ENCODE results near the gene PARD6B. TPM values are rescaled to one million over a fixed set of nuclear protein-coding genes. Genes with fewer than 3 reads are reported as not detected.
A peak's percentile ranks its signal among the peaks of the same experiment; 100 is the strongest.

PARD6B gene
- total and polyA plus RNA-seq, 2 of the 13 experiments (the other 11 are each of a cell fraction or from before 2014, with no cell fraction given), result 6.9 to 22.2 TPM

GRCh38 chr20:50744143-50744792, 12.9 kb downstream of the PARD6B start (continued):
- TF ChIP-seq ZNF501 (CRISPR knock-in tag; IDR thresholded peaks at IDR 0.05) (peak; percentile 79; the same call in 1 of the 2 replicates), MLX (CRISPR knock-in tag; IDR thresholded peaks at IDR 0.05) (peak; percentile 81), SIN3B (IDR thresholded peaks at IDR 0.05; ENCODE audit: low read length) (0 out of 2 replicates have a peak, but pooled peaks have one; percentile 44), RARA (CRISPR knock-in tag; IDR thresholded peaks at IDR 0.05) (peak; percentile 90), KIAA2018 (CRISPR knock-in tag; IDR thresholded peaks at IDR 0.05; ENCODE audit: borderline replicate concordance) (no peak), ZFP41 (CRISPR knock-in tag; IDR thresholded peaks at IDR 0.05; ENCODE audit: borderline replicate concordance) (no peak), IKZF1 (IDR thresholded peaks at IDR 0.05) (no peak), IRF1 (CRISPR knock-in tag; IDR thresholded peaks at IDR 0.05; ENCODE audit: low read depth) (no peak), ZNF547 (CRISPR knock-in tag; IDR thresholded peaks at IDR 0.05) (peak; percentile 28; the same call in 1 of the 2 replicates), ZNF160 (CRISPR knock-in tag; IDR thresholded peaks at IDR 0.05) (0 out of 2 replicates have a peak, but pooled peaks have one; percentile 27), ARID3A (IDR thresholded peaks at IDR 0.05; ENCODE audit: low read depth, low read length) (peak; percentile 54; the same call in 1 of the 2 replicates), ZBTB42 (CRISPR knock-in tag; IDR thresholded peaks at IDR 0.05) (peak; percentile 64; the same call in 1 of the 2 replicates), ZNF282 (IDR thresholded peaks at IDR 0.05; ENCODE audit: partially characterized antibody) (no peak), HNRNPH1 (optimal IDR thresholded peaks at IDR 0.05; ENCODE audit: low read depth, low read length) (no peak), TEAD3 (CRISPR knock-in tag; optimal IDR thresholded peaks at IDR 0.05; ENCODE audit: borderline replicate concordance) (peak; percentile 85), NR2F6 (IDR thresholded peaks at IDR 0.05) (peak; percentile 79), NR2F6 (CRISPR knock-in tag; IDR thresholded peaks at IDR 0.05) (peak; percentile 90)

Data from HepG2 (cell line).